Measurements from ENCODE around the gene BLOC1S5. TPM values are rescaled to one million over a fixed set of nuclear protein-coding genes. Genes with fewer than 3 reads are reported as not detected.

BLOC1S5 gene, protein sequence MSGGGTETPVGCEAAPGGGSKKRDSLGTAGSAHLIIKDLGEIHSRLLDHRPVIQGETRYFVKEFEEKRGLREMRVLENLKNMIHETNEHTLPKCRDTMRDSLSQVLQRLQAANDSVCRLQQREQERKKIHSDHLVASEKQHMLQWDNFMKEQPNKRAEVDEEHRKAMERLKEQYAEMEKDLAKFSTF
- 10 to 100 TPM; 14.4 to 17.6 TPM for total RNA-seq
- polyA plus RNA-seq (2013, experiment 1 of 2), result 22.4 TPM
- polyA plus RNA-seq (2013, experiment 2 of 2), result 25.0 TPM
- long read RNA-seq, experiment 1, transcript BLOC1S5-202 (5 exons, 2,684 nt), result major isoform, 10 of 15 reads
- long read RNA-seq, experiment 1, partial matches to known transcripts, result 0 of 15 reads
- long read RNA-seq, experiment 1, other reads (novel, unspliced or antisense), result 4 of 15 reads
- long read RNA-seq, experiment 2, transcript BLOC1S5-202 (5 exons, 2,684 nt), result major isoform, 43 of 59 reads
- long read RNA-seq, experiment 2, partial matches to known transcripts, result 2 of 59 reads
- long read RNA-seq, experiment 2, other reads (novel, unspliced or antisense), result 8 of 59 reads
- long read RNA-seq, experiment 3, transcript BLOC1S5-201 (6 exons, 2,445 nt), result minor isoform, 7 of 88 reads
- long read RNA-seq, experiment 3, transcript BLOC1S5-202 (5 exons, 2,684 nt), result major isoform, 61 of 88 reads
- long read RNA-seq, experiment 3, transcript BLOC1S5-206 (6 exons, 1,273 nt), result minor isoform, 5 of 88 reads
- long read RNA-seq, experiment 3, partial matches to known transcripts, result 0 of 88 reads
- long read RNA-seq, experiment 3, other reads (novel, unspliced or antisense), result 11 of 88 reads
- long read RNA-seq, experiment 4, transcript BLOC1S5-202 (5 exons, 2,684 nt), result major isoform, 26 of 38 reads
- long read RNA-seq, experiment 4, partial matches to known transcripts, result 0 of 38 reads
- long read RNA-seq, experiment 4, other reads (novel, unspliced or antisense), result 7 of 38 reads

GRCh38 chr6:8063761-8064637, at the start of gene BLOC1S5:
BLOC1S5 (minus strand) TSS chr6:8064389; CDS start chr6:8064376, 13 bp downstream.
- DNase-seq, result peak; percentile 99
- peak within 1 kb of the TSS; percentile 90 for H3K4me3 Mint-ChIP-seq
- Histone ChIP-seq H3K27ac (ENCODE audit: low read depth, low read length) (peak within 1 kb of the TSS; percentile 45), H3K27me3 (ENCODE audit: control insufficient read depth, insufficient read depth, low read length, poor library complexity, severe bottlenecking) (no peaks in the 10 kb centered on the region), H3K4me3 (ENCODE audit: low read length) (peak within 1 kb of the TSS; percentile 92), H3K9ac (ENCODE audit: extremely low read depth, low read length, poor library complexity, severe bottlenecking) (peak within 1 kb of the TSS; percentile 70), H3K36me3 (ENCODE audit: control insufficient read depth, insufficient read depth, low read length) (peaks cover 11% of the 10 kb centered on the region), H3K4me1 (ENCODE audit: control insufficient read depth, insufficient read depth, low read length) (peaks cover 6% of the 10 kb centered on the region), H3K9me3 (ENCODE audit: control insufficient read depth, low read length) (no peaks in the 10 kb centered on the region)
- H3K27me3 Mint-ChIP-seq (ENCODE audit: insufficient read depth), result no peaks in the 10 kb centered on the region
- TF ChIP-seq CTCF (conservative IDR thresholded peaks at IDR 0.05), result peak; percentile 35
- H3K9me3 Mint-ChIP-seq, result no peaks in the 10 kb centered on the region
- peak within 1 kb of the TSS; percentile 94 for H3K27ac Mint-ChIP-seq
- peaks cover 4% of the 10 kb centered on the region for H3K36me3 Mint-ChIP-seq (ENCODE audit: low read depth)
- peaks cover 14% of the 10 kb centered on the region for H3K4me1 Mint-ChIP-seq
- WGBS, 2 experiments (ENCODE audit: insufficient coverage in 1 of 2, insufficient read length in 1 of 2), result 0% methylated on average over 11 to 64 of the region's 64 CpGs

- H3K9me3 Mint-ChIP-seq, result no peaks in the 10 kb centered on the region
- no peak overlapping the region for H3K27ac Mint-ChIP-seq
- no peaks in the 10 kb centered on the region for H3K9me3 ChIP-seq (ENCODE audit: control insufficient read depth, low read length)
- no peaks in the 10 kb centered on the region for H3K4me1 ChIP-seq (ENCODE audit: control insufficient read depth, insufficient read depth, low read length)
- H3K4me3 ChIP-seq (ENCODE audit: low read length), result no peak overlapping the region
- no peaks in the 10 kb centered on the region for H3K36me3 ChIP-seq (ENCODE audit: control insufficient read depth, insufficient read depth, low read length)
- H3K27ac ChIP-seq (ENCODE audit: low read depth, low read length), result no peak overlapping the region
- H3K27me3 Mint-ChIP-seq (ENCODE audit: insufficient read depth), result peaks cover 5% of the 10 kb centered on the region
- H3K4me1 Mint-ChIP-seq, result no peaks in the 10 kb centered on the region
- 91% methylated on average over 4 of the region's 4 CpGs; no CpG with 5 or more reads in 1 of the 2 experiments for WGBS, 2 experiments (ENCODE audit: insufficient coverage in 1 of 2, insufficient read length in 1 of 2)
- TF ChIP-seq CTCF (conservative IDR thresholded peaks at IDR 0.05), result no peak
- H3K4me3 Mint-ChIP-seq, result no peak overlapping the region
- no peak overlapping the region for H3K9ac ChIP-seq (ENCODE audit: extremely low read depth, low read length, poor library complexity, severe bottlenecking)
- no peaks in the 10 kb centered on the region for H3K36me3 Mint-ChIP-seq (ENCODE audit: low read depth)
- H3K27me3 ChIP-seq (ENCODE audit: control insufficient read depth, insufficient read depth, low read length, poor library complexity, severe bottlenecking), result no peaks in the 10 kb centered on the region
- DNase-seq, result no peak
Observed at GRCh38 chr6:8113131-8113654, 49.0 kb upstream of the BLOC1S5 start.

Measured in endodermal cell (in vitro differentiated cells).